HG02763 (cell line): ENCODE results near the gene BLTP3B.

Experiments
- ATAC-seq: cut with Tn5 transposase; IDR thresholded peaks from one replicate; pipeline ENCODE4 v1.9.1; 2021; ENCODE audit warnings: mild to moderate bottlenecking, moderate library complexity; ENCODE audit not compliant: unreplicated experiment

BLTP3B gene

DNA sequence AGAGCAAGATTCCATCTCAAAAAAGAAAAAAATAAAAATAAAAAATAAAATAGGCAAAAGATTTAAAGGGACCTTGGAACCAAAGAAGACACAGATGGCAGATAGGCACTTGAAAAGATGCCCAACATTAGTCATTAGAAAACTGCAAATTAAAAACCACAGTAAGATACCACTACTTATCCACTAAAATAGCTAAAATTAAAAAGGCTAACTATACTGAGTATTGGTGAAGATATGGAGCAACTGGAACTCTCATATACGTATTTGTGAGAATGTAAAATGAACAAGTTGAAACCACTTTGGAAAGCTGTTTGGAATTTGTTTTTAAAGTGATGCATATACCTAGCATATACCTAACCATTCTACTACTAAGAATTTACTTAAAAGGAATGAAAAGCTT lies 22.3 kb downstream of the BLTP3B start:
- ATAC-seq: no peak

DNA sequence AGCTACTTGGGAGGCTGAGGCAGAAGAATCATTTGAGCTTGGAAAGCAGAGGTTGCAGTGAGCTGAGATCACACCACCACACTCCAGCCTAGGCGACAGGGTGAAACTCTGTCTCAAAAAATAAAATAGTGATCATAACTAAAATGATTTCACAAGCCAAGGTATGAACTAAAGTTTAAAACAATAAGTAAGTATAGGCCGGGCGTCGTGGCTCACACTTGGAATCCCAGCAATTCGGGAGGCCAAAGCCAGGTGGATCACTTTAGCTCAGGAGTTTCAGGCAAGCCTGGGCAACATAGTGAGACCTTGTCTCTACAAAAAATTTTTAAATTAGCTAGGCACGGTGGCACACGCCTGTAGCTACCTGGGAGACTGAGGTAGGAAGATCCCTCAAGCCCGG lies 27.4 kb downstream of the BLTP3B start:
- ATAC-seq: no peak

DNA sequence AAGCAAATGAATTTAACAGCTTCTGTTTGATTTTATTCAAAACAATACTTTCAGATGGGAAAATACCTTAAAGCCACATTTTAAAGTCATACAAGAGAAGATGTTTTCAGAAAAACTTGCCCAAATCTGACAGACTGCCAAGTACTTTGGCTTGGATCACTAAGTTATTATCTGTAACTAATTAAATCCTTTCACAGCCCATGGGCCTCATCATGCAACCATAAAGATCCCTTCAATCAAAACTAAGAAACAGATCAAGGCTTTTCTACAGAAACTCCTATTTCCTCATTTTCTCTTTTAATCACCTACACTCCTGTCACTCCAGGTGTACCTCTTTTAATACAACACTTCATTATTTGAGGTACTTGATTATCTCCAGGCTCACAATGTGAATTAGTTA lies 28.1 kb downstream of the BLTP3B start:
- ATAC-seq: no peak

DNA sequence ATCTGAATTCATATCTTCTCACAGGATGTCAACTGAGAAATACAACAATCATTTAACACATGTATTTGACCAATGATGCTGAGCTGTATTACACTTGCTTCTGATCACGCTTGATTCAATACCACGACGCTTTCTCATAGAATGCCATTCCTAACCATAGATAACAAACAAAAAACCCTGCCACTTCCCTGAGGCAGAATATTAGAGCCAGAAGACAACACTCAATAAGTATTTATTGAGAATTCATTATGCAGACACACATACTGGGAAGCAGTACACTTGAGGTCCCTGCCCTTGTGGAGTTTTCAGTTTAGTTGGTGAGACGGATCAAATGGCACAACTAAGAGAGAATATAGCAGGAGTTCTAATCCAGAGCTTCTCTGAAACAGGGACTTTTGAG lies 32.4 kb downstream of the BLTP3B start:
- no peak for ATAC-seq

DNA sequence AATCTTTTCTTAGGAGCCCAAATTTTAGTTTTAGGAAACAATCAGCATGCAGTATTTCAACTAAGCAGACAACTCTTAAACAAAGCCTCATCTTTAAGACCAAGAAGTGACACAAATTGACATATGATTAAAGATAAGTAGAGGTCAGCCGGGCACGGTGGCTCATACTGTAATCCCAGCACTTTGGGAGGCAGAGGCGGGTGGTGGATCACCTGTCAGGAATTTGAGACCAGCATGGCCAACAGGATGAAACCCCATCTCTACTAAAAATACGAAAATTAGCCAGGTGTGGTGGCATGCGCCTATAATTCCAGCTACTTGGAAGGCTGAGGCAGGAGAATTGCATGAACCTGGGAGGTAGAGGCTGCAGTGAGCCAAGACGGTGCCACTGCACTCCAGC lies 35.8 kb downstream of the BLTP3B start:
- no peak for ATAC-seq

DNA sequence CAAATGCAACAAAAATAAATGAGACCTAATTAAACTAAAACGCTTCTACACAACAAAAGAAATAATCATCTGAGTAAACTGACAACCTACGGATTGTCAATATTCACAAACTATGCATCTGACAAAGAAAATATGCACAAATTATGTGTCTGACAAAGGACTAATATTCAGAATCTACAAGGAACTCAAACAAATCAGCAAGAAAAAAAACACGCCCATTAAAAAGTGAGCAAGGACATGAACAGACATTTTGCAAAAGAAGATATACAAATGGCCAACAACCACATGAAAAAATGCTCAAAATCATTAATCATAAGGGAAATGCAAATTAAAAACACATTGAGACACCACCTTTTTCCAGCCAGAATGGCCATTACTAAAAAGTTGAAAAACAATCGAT lies 37.0 kb downstream of the BLTP3B start:
- ATAC-seq: no peak

DNA sequence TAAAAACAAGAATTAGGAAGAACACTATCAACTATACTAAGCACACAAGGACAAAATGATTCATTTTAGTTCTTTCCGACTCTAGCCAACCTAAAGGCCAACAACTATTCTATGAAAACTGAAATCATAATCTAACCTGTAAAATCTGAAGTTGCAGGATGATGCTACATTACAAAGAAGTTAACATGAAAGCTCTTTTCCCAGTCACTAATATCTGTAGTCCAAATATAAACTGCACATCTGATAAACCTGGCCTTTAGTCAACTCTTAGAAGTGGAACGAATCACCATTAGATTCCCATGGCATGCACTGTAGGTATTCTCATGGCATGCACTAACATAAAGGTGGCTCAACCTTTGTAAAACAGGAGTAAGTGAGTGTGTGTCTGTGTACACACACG lies 41.7 kb downstream of the BLTP3B start:
- no peak for ATAC-seq
